Progenitor cell of endocrine pancreas (in vitro differentiated cells): ENCODE results near the gene PPFIA1. TPM values are rescaled to one million over a fixed set of nuclear protein-coding genes. Genes with fewer than 3 reads are reported as not detected.
"Not testable (repeated sequence)": the region's sequence is repeated elsewhere in the genome, so short reads cannot be mapped to it uniquely, and the experiment has no call there.

ENCODE experiments used
- DNase-seq: peaks from one replicate; pipeline ENCODE4 v3.0.0; 2021; ENCODE audit warnings: low spot score; ENCODE audit not compliant: unreplicated experiment
- H3K27ac Mint-ChIP-seq: 2 replicates; pipeline ENCODE4 v1.8.0; 2021; ENCODE audit warnings: mild to moderate bottlenecking, moderate library complexity, mixed read lengths
- H3K27me3 Mint-ChIP-seq: 2 replicates; pipeline ENCODE4 v1.8.0; 2021; ENCODE audit warnings: mixed read lengths
- H3K36me3 Mint-ChIP-seq: 2 replicates; pipeline ENCODE4 v1.8.0; 2022; ENCODE audit warnings: mixed read lengths; ENCODE audit not compliant: insufficient read depth
- H3K4me1 Mint-ChIP-seq: 2 replicates; pipeline ENCODE4 v1.8.0; 2021; ENCODE audit warnings: low read depth, mixed read lengths
- H3K4me3 Mint-ChIP-seq: 2 replicates; pipeline ENCODE4 v1.8.0; 2021; ENCODE audit warnings: low read depth, mild to moderate bottlenecking, moderate library complexity, mixed read lengths
- H3K9me3 Mint-ChIP-seq: 2 replicates; pipeline ENCODE4 v1.8.0; 2021; ENCODE audit warnings: low read depth, mixed read lengths
- total RNA-seq: library from RNA; stranded (reverse); gene quantifications from 2 replicates; pipeline ENCODE4 v1.2.1, GENCODE V29; 2021
- TF ChIP-seq, protein P1 (sequence below): fragments of 200-600 bp; sonication (generic); IDR thresholded peaks from one replicate; pipeline ENCODE4 v1.5.0; 2021; ENCODE audit warnings: antibody characterized with exemption, mild to moderate bottlenecking; ENCODE audit not compliant: unreplicated experiment

Gene PPFIA1
- total RNA-seq, 1 donor from 2014 or later, result 70.8 TPM

GRCh38 chr11:70383664-70384565 lies 113.4 kb downstream of the PPFIA1 start:
- Mint-ChIP-seq H3K4me3 (no peak overlapping the region), H3K9me3 (no peaks in the 10 kb centered on the region), H3K27me3 (no peaks in the 10 kb centered on the region), H3K4me1 (no peaks in the 10 kb centered on the region), H3K27ac (peak overlapping the region; percentile 49), H3K36me3 (peaks cover 11% of the 10 kb centered on the region)
- DNase-seq, result no peak
- TF ChIP-seq, protein P1, sequence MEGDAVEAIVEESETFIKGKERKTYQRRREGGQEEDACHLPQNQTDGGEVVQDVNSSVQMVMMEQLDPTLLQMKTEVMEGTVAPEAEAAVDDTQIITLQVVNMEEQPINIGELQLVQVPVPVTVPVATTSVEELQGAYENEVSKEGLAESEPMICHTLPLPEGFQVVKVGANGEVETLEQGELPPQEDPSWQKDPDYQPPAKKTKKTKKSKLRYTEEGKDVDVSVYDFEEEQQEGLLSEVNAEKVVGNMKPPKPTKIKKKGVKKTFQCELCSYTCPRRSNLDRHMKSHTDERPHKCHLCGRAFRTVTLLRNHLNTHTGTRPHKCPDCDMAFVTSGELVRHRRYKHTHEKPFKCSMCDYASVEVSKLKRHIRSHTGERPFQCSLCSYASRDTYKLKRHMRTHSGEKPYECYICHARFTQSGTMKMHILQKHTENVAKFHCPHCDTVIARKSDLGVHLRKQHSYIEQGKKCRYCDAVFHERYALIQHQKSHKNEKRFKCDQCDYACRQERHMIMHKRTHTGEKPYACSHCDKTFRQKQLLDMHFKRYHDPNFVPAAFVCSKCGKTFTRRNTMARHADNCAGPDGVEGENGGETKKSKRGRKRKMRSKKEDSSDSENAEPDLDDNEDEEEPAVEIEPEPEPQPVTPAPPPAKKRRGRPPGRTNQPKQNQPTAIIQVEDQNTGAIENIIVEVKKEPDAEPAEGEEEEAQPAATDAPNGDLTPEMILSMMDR, result no peak

- Mint-ChIP-seq H3K4me1 (no peaks in the 10 kb centered on the region), H3K27ac (peak overlapping the region; percentile 64), H3K9me3 (no peaks in the 10 kb centered on the region), H3K27me3 (no peaks in the 10 kb centered on the region), H3K4me3 (no peak overlapping the region), H3K36me3 (peaks cover 11% of the 10 kb centered on the region)
- TF ChIP-seq, protein P1, result no peak
- DNase-seq, result no peak
These were observed 114.2 kb downstream of the PPFIA1 start for GRCh38 chr11:70384566-70385152.

DNA sequence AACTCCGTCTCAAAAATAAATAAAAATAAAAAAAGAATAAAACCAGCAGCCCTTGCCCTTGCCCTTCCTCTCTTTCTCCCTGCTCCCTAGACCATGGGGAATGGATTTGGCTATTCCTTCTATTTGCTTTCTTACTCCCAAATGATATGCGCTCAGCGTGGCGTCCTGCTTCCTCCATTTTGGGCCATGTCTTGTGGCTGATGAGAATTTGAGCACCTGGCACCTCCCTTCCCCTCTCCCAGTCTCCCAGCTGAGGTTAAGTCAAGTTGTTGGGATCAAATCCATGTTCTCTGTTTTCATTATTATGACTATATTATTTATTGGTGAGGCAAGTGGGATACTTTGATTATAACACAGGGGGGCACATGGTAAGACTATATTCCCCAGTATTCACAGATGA lies 117.1 kb downstream of the PPFIA1 start:
- Mint-ChIP-seq H3K4me1 (no peaks in the 10 kb centered on the region), H3K36me3 (peaks cover 10% of the 10 kb centered on the region), H3K4me3 (no peak overlapping the region), H3K27me3 (no peaks in the 10 kb centered on the region), H3K27ac (no peak overlapping the region), H3K9me3 (no peaks in the 10 kb centered on the region)
- TF ChIP-seq, protein P1, result no peak
- DNase-seq, result no peak

DNA sequence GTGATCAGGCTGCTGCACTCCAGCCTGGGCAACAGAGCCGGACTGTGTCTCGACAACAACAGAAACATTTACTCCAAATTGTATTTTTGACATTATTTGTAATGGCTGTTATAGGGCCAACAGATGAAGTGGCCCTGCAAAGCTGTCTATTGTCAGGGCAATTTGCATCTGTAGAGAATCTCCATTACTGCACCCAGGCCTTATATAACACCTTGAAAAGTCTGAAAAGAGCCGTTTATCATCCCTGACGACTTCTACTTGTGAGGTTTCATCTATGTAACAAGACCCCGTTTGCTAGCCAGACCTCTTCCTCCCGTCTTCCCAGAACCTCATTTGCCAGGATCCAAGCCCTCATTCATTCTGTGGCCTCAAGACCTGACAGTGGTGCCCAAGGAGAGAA lies 118.7 kb downstream of the PPFIA1 start:
- Mint-ChIP-seq H3K9me3 (no peaks in the 10 kb centered on the region), H3K36me3 (peaks cover 12% of the 10 kb centered on the region), H3K4me3 (no peak overlapping the region), H3K4me1 (no peaks in the 10 kb centered on the region), H3K27ac (no peak overlapping the region), H3K27me3 (no peaks in the 10 kb centered on the region)
- DNase-seq, result no peak
- TF ChIP-seq, protein P1, result no peak

GRCh38 chr11:70390882-70391281 lies 120.4 kb downstream of the PPFIA1 start:
- not testable (repeated sequence) for H3K27ac Mint-ChIP-seq, H3K4me3 Mint-ChIP-seq, DNase-seq, H3K27me3 Mint-ChIP-seq, H3K9me3 Mint-ChIP-seq, H3K36me3 Mint-ChIP-seq, H3K4me1 Mint-ChIP-seq
